Measurements from ENCODE around the gene ACSL6.

DNA sequence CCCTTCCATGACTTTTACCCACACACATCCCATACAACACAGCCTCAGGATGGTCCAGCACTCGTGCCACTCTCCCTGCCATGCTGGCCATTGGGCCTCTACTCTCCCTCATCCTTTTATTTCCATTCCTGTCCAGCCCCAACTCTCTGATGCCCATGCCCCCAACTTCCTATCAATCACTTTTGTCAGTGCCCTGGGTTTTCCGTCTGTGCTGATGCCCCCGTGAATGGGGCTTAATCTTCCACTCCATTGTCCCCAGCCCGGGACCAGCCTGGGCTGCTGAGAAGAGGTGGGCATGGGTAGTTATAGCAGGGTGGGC is 12.6 kb upstream of the ACSL6 start:
- no peak for TF ChIP-seq POLR2A (IDR thresholded peaks at IDR 0.05)
- TF ChIP-seq, protein P1, sequence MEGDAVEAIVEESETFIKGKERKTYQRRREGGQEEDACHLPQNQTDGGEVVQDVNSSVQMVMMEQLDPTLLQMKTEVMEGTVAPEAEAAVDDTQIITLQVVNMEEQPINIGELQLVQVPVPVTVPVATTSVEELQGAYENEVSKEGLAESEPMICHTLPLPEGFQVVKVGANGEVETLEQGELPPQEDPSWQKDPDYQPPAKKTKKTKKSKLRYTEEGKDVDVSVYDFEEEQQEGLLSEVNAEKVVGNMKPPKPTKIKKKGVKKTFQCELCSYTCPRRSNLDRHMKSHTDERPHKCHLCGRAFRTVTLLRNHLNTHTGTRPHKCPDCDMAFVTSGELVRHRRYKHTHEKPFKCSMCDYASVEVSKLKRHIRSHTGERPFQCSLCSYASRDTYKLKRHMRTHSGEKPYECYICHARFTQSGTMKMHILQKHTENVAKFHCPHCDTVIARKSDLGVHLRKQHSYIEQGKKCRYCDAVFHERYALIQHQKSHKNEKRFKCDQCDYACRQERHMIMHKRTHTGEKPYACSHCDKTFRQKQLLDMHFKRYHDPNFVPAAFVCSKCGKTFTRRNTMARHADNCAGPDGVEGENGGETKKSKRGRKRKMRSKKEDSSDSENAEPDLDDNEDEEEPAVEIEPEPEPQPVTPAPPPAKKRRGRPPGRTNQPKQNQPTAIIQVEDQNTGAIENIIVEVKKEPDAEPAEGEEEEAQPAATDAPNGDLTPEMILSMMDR (IDR thresholded peaks at IDR 0.05): no peak
